Measurements from ENCODE around the gene C9orf50. TPM values are rescaled to one million over a fixed set of nuclear protein-coding genes. Genes with fewer than 3 reads are reported as not detected.

C9orf50 gene
- total RNA-seq, 1 experiment from 2014 or later: not detected

DNA sequence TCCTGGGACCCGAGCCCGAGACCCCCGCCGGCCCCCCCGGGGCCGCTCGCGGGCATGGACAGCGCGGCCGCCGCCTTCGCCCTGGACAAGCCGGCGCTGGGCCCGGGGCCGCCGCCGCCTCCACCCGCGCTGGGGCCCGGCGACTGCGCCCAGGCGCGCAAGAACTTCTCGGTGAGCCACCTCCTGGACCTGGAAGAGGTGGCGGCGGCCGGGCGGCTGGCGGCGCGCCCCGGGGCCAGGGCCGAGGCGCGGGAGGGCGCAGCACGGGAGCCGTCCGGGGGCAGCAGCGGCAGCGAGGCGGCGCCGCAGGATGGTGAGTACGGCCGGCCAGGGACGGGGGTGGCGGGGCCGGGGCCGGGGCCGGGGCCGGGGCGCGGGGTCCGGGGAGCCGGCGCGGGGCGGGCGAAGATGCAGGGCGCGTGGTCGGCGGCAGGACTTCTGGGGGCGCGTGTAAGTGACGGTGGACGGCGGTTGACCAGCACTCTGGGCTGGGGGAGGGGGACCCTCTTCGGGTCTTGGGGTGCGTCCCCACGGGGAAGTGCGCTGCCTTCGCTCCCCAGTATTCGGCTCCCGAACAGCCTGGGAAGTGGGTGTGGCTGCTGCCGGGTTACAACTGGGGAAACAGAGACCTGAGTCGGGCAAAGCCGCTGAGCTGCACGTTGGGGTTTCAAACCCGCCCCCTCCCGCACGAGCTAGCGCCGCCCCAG lies 45.1 kb upstream of the C9orf50 start:
- H3K4me1 ChIP-seq (ENCODE audit: control insufficient read depth, insufficient read depth, low read length): no peaks in the 10 kb centered on the region
- no peaks in the 10 kb centered on the region for H3K27me3 ChIP-seq (ENCODE audit: control insufficient read depth, insufficient read depth, low read length)
- H3K27ac ChIP-seq (ENCODE audit: low read length): no peak overlapping the region
- intact Hi-C loops (cut with micrococcal nuclease; ENCODE audit: unreplicated experiment) (no loop called here), in situ Hi-C loops (cut with HindIII; ENCODE audit: low pct_unique_long_range_greater_than_20kb, low sequenced_read_pairs) (no loop called here)
- DNase-seq (ENCODE audit: low read depth, low spot score) (no peak), ATAC-seq (peak; percentile 60)
- H3K9me3 ChIP-seq (ENCODE audit: control insufficient read depth, insufficient read depth, low read depth, low read length): no peaks in the 10 kb centered on the region
- H3K36me3 ChIP-seq (ENCODE audit: control insufficient read depth, insufficient read depth, low read length): no peaks in the 10 kb centered on the region
- peak overlapping the region; percentile 35; a peak in 3 of 4 replicates for H3K4me3 ChIP-seq (ENCODE audit: low read depth in 2 of 2, low read length in 2 of 2)
- TF ChIP-seq TCF7L2 (IDR thresholded peaks at IDR 0.05; ENCODE audit: low read depth, low read length) (no peak), POLR2AphosphoS5 (IDR thresholded peaks at IDR 0.05; ENCODE audit: low read depth, low read length) (no peak), SIN3A (IDR thresholded peaks at IDR 0.05; ENCODE audit: borderline replicate concordance, insufficient read depth, low read depth, low read length) (no peak), CTCF (IDR thresholded peaks at IDR 0.05) (no peak)
- TF ChIP-seq, protein P1, sequence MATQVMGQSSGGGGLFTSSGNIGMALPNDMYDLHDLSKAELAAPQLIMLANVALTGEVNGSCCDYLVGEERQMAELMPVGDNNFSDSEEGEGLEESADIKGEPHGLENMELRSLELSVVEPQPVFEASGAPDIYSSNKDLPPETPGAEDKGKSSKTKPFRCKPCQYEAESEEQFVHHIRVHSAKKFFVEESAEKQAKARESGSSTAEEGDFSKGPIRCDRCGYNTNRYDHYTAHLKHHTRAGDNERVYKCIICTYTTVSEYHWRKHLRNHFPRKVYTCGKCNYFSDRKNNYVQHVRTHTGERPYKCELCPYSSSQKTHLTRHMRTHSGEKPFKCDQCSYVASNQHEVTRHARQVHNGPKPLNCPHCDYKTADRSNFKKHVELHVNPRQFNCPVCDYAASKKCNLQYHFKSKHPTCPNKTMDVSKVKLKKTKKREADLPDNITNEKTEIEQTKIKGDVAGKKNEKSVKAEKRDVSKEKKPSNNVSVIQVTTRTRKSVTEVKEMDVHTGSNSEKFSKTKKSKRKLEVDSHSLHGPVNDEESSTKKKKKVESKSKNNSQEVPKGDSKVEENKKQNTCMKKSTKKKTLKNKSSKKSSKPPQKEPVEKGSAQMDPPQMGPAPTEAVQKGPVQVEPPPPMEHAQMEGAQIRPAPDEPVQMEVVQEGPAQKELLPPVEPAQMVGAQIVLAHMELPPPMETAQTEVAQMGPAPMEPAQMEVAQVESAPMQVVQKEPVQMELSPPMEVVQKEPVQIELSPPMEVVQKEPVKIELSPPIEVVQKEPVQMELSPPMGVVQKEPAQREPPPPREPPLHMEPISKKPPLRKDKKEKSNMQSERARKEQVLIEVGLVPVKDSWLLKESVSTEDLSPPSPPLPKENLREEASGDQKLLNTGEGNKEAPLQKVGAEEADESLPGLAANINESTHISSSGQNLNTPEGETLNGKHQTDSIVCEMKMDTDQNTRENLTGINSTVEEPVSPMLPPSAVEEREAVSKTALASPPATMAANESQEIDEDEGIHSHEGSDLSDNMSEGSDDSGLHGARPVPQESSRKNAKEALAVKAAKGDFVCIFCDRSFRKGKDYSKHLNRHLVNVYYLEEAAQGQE (IDR thresholded peaks at IDR 0.05; ENCODE audit: insufficient read depth in 1 of 2, low read depth in 2 of 2, low read length in 1 of 2): no peak
- POLR2A ChIA-PET: interaction anchor here (0.6 kb wide), 1 partner anchor 44 kb away, joined by 3 read pairs; no protein-coding TSS in a partner anchor
- CTCF ChIA-PET: interaction anchor here (0.6 kb wide), 1 partner anchor 56 kb away, joined by 4 read pairs; no protein-coding TSS in a partner anchor
- no TSS peak for BruUV-seq (replicated peaks)

- ChIA-PET CTCF (no interaction called here), POLR2A (no interaction called here)
- in situ Hi-C loops (cut with HindIII; ENCODE audit: low pct_unique_long_range_greater_than_20kb, low sequenced_read_pairs) (no loop called here), intact Hi-C loops (cut with micrococcal nuclease; ENCODE audit: unreplicated experiment) (no loop called here)
- TF ChIP-seq POLR2AphosphoS5 (IDR thresholded peaks at IDR 0.05; ENCODE audit: low read depth, low read length): no peak
- TF ChIP-seq TCF7L2 (IDR thresholded peaks at IDR 0.05; ENCODE audit: low read depth, low read length): no peak
- no peak for TF ChIP-seq SIN3A (IDR thresholded peaks at IDR 0.05; ENCODE audit: borderline replicate concordance, insufficient read depth, low read depth, low read length)
- Histone ChIP-seq H3K27me3 (ENCODE audit: control insufficient read depth, insufficient read depth, low read length) (no peaks in the 10 kb centered on the region), H3K36me3 (ENCODE audit: control insufficient read depth, insufficient read depth, low read length) (no peaks in the 10 kb centered on the region), H3K9me3 (ENCODE audit: control insufficient read depth, insufficient read depth, low read depth, low read length) (no peaks in the 10 kb centered on the region), H3K4me1 (ENCODE audit: control insufficient read depth, insufficient read depth, low read length) (no peaks in the 10 kb centered on the region), H3K4me3 (ENCODE audit: low read depth in 2 of 2, low read length in 2 of 2) (peak within 1 kb of the TSS; percentile 35 to 45), H3K27ac (ENCODE audit: low read length) (no peak within 1 kb of the TSS)
- peak; percentile 79 for ATAC-seq
- BruUV-seq (replicated peaks): no TSS peak
- no peak for DNase-seq (ENCODE audit: low read depth, low spot score)
Measured at GRCh38 chr9:129665389-129665775, 44.5 kb upstream of the C9orf50 start, which contains the start of gene PRRX2. Gene PRRX2 (plus strand): TSS chr9:129665647. CDS start chr9:129665868, 221 bp downstream.

All from Panc1 (cell line).